ENCODE measurements around the gene MAPT.

MAPT gene

DNA sequence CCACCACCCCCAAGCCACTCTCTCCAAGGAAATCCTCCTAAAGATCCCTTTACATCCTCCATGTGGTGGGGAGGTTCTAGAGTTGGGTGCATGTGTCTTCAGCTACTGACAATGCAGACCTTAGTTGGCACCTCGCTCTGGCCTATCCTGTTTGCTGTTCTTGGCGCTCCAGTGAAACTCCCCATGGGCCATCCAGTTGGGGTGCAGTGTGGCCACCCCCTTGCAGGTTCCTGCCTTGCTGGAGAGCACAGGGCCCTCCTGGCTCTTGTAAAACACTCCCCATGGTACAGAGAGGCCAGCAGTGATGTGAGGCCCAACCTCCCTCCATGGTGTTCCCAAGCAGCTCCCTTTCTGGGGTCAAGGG, 82.0 kb downstream of the MAPT start:
- DNase-seq, result no peak

DNA sequence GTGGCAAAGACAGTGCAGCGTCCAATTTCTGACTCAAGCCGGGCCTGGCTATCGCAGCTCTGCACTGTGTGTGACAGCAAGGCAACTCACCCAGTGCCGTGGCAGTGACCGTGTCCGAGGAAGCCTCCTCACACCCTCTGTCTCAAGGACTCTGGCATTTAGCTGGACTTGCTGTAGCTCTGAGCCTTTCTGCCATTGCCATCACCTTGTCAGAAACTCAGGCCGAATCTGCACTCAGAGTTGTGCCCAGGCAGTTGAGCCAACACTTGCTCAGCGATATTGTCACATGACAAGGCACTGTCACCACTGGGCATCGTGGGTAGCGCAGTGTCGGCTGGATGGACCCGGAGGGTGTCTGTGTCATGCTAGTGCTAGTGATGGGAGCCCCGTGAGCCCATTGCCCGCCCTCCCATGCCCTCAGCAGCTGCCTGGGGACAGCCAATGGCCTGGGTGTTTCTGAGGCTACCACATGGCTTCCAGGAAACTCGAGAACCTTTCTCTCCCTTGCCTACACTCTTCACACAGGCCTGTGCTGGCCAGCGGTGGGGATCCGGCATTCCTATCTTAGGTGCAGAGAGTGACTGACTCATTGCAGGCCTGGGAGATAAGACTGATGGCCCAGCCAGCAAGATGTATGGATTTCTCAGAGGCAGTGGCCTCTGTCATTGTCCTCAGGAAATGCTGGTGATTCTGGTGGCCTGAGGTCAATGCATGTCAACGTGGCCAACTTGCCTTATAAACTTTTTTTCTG, 82.6 kb downstream of the MAPT start:
- DNase-seq, result no peak

DNA sequence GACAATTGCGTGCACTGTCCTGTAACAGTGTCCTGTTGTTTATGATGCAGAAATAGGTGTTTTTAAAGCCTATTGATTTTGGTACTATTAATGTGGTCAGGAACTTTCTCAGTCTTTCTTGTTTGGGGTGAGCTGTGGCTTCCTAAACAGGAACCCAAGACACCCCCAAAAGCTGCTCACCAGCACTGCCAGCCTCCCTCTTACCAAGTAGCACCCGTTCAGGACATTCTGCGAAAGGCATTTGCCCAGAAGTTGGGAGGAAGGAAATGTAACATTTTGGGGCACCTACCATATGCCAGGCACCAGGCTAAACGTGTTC, 83.1 kb downstream of the MAPT start:
- no peak for DNase-seq

GRCh38 chr17:45977976-45978626, 83.7 kb downstream of the MAPT start:
- no peak for DNase-seq

DNA sequence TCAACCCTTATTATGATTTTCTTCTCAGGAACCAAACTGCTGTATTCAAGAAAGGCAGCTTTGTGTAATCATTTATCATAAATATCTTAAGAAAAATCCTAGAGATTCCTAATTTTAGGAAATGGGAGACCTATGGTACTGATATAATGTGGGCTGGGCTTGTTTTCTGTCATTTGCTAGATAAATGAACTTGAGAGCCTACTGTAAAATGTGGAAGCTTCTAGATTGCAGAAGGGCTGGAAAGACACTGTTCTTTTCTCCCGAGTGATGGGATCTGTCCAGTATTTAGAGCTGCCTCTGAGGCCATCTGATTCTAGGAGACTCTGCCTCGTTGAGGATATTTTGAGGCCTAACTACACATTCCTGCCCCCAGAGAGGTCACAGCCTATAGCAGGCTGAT, 84.8 kb downstream of the MAPT start:
- no peak for DNase-seq

GRCh38 chr17:45980855-45981254, 86.5 kb downstream of the MAPT start:
- no peak for DNase-seq

DNA sequence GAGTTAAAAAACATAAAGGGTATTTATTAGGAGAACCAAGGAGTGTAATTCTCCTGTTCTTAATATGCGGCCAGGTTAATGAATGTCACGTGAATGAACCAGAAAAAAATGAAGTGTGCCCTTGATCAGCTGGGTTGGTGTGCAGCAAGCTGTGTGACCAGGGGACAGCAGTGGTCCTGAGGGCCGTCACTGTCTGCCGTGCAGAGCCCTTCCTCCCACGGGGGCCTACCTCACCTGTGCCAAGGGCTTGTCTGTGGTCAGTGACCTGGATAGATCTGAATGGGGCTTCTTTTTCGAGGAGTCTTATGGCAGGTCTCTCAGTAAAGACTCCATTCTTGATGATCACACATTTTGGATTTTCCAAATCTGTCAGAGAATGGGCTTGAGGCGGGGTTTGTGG, 87.0 kb downstream of the MAPT start:
- DNase-seq, result no peak

- DNase-seq, result no peak
Observed at GRCh38 chr17:45982791-45983613, 88.6 kb downstream of the MAPT start.

DNA sequence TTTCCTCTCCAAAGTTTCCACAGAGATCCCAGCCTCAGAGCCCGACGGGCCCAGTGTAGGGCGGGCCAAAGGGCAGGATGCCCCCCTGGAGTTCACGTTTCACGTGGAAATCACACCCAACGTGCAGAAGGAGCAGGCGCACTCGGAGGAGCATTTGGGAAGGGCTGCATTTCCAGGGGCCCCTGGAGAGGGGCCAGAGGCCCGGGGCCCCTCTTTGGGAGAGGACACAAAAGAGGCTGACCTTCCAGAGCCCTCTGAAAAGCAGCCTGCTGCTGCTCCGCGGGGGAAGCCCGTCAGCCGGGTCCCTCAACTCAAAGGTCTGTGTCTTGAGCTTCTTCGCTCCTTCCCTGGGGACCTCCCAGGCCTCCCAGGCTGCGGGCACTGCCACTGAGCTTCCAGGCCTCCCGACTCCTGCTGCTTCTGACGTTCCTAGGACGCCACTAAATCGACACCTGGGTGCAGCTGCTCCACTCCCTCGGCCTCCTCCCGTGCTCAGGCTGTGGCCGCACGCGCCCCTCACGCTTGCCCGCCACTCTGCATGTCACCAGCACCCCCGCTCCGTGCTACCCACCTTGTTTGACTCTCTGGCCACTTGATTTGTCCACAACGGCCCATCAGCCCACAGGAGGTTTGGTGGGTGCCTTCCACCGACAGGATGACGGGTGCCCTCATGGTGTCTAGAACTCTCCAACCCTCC, 89.4 kb downstream of the MAPT start:
- no peak for DNase-seq

DNA sequence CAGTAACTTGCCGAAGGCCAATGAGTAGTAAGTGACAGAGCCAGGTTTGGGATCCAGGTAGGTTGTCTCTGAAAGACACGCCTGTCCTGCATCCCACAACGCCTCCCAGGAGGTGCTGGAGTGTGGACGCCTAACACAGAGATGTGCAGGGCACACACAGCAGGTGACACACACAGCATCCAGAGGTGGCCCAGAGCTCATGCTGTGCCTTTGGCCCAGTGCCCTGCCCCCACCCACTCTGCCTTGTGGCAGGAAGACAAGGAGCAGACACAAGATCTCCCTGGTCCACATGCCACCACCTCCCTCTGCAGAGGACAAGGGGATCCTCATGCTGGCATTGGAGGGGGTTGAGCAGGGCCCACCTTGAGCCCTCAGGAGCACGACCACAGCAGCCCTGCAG, 90.0 kb downstream of the MAPT start:
- DNase-seq, result no peak

- no peak for DNase-seq
Observed at GRCh38 chr17:45985447-45985846, 91.1 kb downstream of the MAPT start.

DNA sequence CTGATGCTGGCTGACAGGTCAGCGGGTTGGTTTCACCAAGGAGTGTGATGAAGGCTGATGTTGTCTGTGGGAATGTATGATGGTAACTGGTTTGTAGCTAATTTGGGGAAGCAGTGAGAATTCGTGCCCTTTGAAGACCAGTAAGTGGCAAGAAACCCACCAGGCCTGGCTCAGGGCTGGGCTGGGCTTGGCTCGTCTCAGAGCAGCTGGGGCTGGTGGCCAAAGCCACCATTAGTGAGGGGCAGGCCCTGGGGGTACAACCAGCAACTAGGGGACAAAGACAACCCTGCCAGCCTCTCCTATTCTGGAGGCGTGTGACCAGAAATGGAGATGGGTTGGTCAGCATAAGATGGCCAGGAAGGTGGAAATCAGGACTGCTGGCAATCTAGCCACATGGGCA, 91.7 kb downstream of the MAPT start:
- DNase-seq, result no peak

DNA sequence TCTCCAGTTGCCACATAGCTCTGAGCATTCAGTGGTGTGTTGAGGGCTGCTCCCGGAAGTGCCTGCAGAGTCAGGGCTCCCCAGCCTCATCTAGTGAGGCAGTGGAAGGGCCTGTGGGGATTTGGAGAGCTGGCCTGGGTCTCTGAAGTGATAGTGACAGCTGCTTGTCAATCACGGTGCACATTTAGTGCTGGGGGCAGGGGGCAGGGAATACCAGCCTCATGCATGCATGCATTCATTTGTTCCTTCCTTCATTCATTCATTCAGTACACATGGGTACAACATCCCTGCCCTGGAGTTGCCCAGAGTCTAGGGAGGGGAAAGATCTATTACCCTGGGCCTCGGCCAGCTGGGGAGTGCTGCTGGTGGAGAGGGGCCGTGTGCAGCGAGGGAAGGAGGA, 93.4 kb downstream of the MAPT start:
- no peak for DNase-seq

DNA sequence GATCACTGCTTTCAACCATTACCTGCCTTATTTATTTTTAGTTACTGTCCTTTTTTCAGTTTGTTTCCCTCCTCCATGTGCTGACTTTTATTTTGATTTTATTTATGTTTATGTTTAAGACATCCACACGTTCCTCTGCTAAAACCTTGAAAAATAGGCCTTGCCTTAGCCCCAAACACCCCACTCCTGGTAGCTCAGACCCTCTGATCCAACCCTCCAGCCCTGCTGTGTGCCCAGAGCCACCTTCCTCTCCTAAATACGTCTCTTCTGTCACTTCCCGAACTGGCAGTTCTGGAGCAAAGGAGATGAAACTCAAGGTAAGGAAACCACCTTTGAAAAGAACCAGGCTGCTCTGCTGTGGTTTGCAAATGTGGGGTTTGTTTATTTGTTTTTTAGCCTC, 95.4 kb downstream of the MAPT start:
- DNase-seq, result no peak

DNA sequence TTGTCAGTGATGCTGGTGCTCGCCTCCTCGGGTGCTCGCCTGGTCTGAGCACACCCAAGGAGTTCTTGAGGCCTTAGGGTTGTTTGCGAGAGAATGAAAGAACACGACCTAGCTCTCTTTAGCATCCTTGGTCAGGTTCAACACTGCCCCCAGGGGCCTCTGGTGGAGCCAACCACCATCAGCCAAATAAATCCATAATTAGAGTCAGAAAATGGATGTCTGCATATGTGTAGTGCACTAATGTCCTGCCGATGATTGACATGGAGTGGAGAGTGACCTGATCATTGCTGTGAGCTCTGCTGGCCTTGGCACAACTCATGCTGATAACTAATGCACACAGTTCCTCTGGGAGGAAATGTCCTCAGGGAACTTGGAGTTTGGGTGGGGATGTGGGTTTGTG, 96.5 kb downstream of the MAPT start:
- no peak for DNase-seq

- no peak for DNase-seq
Observed at GRCh38 chr17:45991341-45991740, 97.0 kb downstream of the MAPT start.

GRCh38 chr17:45992175-45992574, 97.8 kb downstream of the MAPT start:
- no peak for DNase-seq

GRCh38 chr17:45992904-45993303, 98.5 kb downstream of the MAPT start:
- DNase-seq, result no peak

DNA sequence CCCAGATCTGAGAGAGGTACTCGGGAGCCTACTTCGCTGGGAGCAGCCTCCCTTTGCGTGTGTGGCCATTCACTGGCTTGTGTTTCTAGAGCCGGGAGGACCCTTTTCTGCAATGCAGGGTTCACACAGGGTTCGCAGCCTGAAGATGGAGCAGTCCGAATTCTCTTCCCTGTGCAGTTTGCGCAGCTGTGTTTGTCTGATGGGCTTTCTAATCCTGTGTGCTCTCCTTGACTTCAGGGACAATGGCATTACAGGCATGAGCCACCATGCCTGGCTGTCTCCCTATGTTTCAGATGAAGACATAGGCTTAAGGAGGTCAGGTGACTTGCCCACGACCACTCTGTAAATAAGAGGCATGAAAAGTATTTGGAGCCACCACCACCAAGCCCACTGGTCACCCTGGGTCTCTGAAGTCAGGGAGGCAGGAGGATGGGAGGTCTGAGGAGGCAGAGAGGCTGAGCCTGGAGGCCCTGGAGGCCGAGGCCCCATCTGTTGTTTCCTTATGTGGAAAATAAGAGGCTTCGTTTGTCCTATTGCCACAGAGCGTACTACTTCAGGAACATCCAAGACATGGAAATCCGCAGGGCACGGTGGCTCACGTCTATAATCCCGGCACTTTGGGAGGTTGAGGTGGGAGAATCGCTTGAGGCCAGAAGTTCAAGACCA, 99.7 kb downstream of the MAPT start:
- DNase-seq, result no peak

- DNase-seq, result no peak
Observed at GRCh38 chr17:45994987-45995386, 100.6 kb downstream of the MAPT start.

GRCh38 chr17:45995627-45996270, 101.4 kb downstream of the MAPT start:
- DNase-seq, result no peak

- no peak for DNase-seq
Observed at GRCh38 chr17:45996282-45996937, 102.1 kb downstream of the MAPT start.
